IPS DF 4.7 (cell line): ENCODE measurements around the gene DDX10.

ENCODE experiments used
- DNase-seq: peaks from one replicate; pipeline ENCODE4 v3.0.0-alpha.2; 2013; ENCODE audit warnings: low spot score; ENCODE audit errors: extremely low read depth

DDX10 gene

GRCh38 chr11:108933630-108934029 lies 268.8 kb downstream of the DDX10 start:
- no peak for DNase-seq

- no peak for DNase-seq
These were observed 269.4 kb downstream of the DDX10 start for GRCh38 chr11:108934289-108934688.

- DNase-seq: no peak
These were observed 269.8 kb downstream of the DDX10 start for GRCh38 chr11:108934696-108935095.

GRCh38 chr11:108937746-108938145 lies 272.9 kb downstream of the DDX10 start:
- no peak for DNase-seq

DNA sequence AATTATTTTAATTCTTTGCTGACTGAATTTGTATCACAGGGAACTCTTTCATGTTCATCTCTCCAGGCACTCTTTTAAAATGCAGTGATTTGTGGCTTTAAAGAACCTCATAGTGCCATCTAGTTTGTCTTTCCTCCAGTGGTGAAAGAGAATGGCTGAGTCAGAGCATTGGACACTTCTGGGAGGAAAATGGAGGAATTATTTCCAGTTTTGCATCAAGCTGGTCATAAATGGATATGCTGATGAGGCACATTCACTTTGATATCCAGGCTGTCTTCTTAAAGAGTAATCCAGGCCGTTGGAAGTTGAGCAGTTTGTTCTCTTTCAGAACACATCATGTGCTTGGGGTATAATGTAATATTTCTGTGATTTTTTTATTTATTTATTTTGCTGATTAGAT lies 273.7 kb downstream of the DDX10 start:
- no peak for DNase-seq

DNA sequence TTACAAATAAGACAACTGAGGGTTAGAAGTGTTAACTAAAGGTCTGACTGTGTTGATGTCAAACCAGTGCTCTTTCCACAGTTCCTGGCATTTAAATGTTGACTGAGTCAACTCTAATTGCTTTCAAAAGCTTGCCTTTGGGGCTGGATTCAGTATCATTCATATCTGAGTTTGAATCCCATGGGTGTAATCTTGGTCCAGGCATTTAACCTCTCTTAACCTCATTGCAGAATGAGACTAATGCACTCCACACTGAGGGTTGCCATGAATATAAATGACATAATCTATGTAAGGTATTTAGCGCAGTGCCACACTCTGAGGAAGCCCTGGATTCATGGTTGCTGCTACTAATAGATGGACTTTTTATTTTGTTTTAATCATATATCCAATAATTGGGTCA lies 274.3 kb downstream of the DDX10 start:
- DNase-seq: no peak

DNA sequence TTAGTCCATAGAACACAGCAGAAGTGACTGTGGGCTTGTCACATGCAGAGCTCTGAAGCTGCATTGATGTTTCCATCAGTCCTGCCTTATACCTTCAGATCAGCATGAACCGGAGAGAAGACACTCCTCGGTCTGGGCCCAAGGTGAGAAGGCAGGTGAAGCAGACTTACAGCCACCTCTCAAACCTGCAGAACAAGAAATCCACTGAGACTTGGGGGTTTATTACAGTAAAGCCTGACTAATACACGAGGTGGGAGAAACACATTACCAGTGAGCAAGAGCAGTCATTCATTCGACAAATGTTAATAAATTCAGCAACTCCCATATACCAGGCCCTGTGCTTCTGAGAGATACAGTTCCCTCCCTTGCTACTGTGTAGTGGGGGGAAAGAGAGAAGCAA lies 279.0 kb downstream of the DDX10 start:
- no peak for DNase-seq

- no peak for DNase-seq
These were observed 279.8 kb downstream of the DDX10 start for GRCh38 chr11:108944471-108945178.

GRCh38 chr11:108945341-108945740 lies 280.5 kb downstream of the DDX10 start:
- no peak for DNase-seq

GRCh38 chr11:108947654-108948570 lies 283.0 kb downstream of the DDX10 start:
- no peak for DNase-seq

- DNase-seq: no peak
These were observed 293.7 kb downstream of the DDX10 start for GRCh38 chr11:108958368-108959104.

GRCh38 chr11:108959105-108959761 lies 294.4 kb downstream of the DDX10 start:
- no peak for DNase-seq

DNA sequence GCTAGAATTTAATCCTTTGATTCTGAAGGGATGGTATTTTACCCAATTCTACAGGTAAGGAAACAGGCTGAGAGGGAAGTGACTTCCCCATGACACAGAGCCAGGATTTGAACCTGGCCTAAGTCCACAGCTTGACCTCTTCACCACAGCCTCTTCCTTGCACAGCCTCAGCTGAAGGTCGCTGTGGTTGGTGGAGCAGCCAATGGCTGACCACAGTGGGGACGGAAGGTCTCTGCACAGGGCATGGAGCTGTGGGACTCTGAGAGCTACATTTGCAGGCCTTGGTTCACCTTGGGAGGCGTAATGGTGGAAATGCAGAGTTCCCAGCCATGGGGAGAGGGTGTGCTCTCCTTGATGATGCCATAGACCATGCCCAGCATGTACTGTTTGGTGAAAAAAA lies 295.0 kb downstream of the DDX10 start:
- no peak for DNase-seq

DNA sequence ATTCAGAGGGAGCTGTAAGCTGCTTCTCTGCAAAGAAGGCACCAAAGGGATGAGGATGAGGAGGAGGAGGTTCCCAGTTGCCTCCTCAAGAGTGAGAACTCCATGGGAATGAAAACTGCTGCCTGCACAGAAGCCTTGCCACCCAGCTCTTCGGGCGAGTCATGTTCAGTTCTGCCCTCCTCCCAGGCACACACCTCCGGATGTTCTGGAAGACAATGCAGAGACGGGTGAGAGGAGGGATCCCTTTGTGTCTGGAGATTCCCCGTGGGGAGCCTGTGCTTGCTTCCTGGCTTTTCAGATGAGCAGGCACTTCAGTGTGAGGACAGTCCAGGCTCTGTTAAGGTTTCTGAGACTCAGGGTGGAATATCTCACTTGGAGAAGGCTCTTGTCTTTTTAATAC lies 295.6 kb downstream of the DDX10 start:
- no peak for DNase-seq

- no peak for DNase-seq
These were observed 296.2 kb downstream of the DDX10 start for GRCh38 chr11:108961095-108961494.

GRCh38 chr11:108963118-108963517 lies 298.2 kb downstream of the DDX10 start:
- no peak for DNase-seq

DNA sequence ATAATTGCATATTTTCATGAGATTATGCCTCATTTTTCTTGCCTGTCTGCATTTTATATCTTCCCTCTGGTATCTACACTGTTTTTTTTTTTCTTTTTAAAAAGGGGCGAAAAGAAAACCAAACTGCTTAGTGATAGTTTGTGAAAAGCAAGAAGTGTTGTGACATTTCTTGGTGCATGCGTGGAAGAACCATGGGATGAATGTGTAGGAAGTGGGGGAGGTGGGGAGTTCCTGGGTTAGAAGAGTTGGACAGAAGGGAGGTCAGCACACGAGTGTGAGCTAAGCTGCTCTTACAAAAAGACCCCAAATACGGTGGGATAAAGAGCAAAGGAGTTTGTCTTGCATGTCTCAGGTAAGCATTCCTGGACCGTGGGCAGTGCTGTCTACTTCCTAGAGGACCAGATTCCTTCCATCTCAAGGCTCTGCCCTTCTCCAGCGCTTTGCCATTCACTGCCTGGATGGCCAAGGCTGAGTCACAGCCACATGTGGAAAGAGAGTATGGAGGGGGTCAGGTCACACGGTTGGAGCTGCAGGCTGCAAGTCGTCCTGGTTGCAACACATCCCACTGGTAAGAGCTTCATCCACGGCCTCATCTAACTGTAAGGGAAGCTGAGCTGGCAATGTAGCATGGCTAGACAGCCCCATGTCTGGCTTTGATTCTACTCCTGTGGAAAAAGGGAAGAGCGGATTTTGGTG lies 300.6 kb downstream of the DDX10 start:
- DNase-seq: no peak

DNA sequence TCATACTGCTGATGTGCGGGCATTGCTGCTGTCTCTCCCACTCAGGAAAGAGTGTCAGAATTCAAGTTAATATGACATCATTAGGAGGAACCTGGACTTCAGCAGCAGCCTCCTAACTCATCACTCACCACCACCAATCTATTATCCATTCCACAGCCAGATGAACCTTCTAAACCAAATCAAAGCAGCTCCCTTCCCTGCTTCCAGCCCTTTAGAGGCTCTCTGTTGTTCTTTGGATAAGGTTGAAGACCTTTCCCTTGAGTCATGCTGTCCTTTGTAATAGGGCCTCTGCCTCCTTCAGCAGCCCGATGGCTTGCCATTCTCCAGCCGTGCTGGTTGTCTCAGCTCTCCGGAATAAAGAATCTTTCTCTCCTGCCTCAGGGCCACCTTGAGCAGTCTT lies 301.3 kb downstream of the DDX10 start:
- DNase-seq: no peak

DNA sequence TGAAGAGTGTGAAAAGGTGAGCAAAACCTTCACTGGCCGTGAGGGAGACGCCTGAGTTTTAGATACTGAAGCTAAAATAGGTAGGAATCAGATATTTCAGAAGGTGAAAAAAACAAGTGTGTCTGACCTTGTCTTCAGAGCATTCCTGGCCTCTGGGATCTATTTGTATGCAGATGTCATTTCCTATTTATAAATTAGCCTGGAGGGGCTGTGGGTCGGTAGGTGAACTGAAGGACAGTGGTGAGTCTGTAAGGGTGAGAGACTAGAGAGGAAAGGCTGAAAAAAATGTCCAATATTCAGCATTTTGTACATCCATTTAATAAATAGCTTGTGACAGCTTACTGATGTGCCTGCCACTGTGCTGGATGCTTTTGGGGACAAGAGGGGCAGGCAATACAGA lies 302.1 kb downstream of the DDX10 start:
- no peak for DNase-seq

DNA sequence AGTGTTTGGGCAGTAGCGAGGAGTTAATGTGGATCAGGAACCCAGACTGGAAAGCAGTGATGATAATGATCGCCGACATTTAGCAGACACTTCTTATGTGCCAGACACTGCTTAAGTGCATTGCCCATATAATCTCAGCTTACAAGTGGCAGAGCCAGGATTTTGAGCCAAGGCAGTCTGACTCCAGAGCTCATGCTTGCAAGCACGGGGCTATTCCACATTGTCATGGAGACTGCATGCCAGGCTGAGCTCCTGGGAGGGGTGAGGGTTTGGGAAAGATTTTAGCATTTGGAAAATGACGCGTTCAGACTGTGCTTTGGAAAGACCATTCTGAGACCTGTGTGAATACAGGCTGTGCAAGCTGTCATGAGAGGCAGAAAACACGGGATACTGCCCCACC lies 302.7 kb downstream of the DDX10 start:
- no peak for DNase-seq
